Ureter (tissue), 1 donor: ENCODE data around the gene UNKL. TPM values are rescaled to one million over a fixed set of nuclear protein-coding genes. Genes with fewer than 3 reads are reported as not detected.

Experiments
- DNase-seq: peaks from one replicate; pipeline ENCODE4 v3.0.0-alpha.2; 2020; ENCODE audit warnings: low spot score
- total RNA-seq: library from RNA; stranded (reverse); gene quantifications from one replicate; pipeline ENCODE4 v1.2.4, GENCODE V29; 2023
- donor health status: DM: yes; HTN: yes; CAD: no.

UNKL gene
- total RNA-seq, 1 donor from 2014 or later: 16.7 TPM

- no peak for DNase-seq
Observed at GRCh38 chr16:1377406-1378010, 37.0 kb downstream of the UNKL start.

DNA sequence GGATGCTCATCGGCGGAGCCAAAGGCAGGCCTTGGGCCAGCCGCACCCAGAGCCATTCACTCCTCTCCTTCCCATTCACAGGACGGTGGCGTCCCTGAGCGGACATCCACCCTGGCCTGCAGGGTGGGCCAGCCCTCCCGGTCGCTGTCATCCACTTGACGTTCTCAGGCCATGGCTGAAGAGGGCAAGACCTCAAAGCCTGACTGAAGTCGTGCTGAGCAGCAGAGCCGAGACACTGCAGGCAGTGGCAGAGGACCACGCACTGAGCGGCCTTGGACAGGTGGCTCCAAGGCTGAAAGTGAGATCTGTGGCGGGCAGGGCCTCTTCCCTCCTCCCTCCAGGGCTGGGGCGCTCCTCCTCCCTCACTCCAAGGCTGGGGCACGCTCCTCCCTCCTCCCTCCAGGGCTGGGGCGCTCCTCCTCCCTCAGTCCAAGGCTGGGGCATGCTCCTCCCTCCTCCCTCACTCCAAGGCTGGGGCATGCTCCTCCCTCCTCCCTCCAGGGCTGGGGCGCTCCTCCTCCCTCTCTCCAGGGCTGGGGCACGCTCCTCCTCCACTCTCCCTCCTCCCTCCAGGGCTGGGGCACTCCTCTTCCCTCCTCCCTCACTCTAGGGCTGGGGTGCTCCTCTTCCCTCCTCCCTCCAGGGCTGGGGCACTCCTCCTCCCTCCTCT lies 38.6 kb downstream of the UNKL start:
- DNase-seq: no peak

GRCh38 chr16:1375298-1375640 lies 39.2 kb downstream of the UNKL start:
- DNase-seq: no peak

- no peak for DNase-seq
Observed at GRCh38 chr16:1374418-1375297, 39.8 kb downstream of the UNKL start.

- no peak for DNase-seq
Observed at GRCh38 chr16:1372292-1372950, 42.1 kb downstream of the UNKL start.

- DNase-seq: no peak
Observed at GRCh38 chr16:1371054-1371978, 43.2 kb downstream of the UNKL start.

- no peak for DNase-seq
Observed at GRCh38 chr16:1367486-1368174, 46.9 kb downstream of the UNKL start.

- DNase-seq: no peak
Observed at GRCh38 chr16:1366712-1367299, 47.7 kb downstream of the UNKL start.

- DNase-seq: no peak
Observed at GRCh38 chr16:1366060-1366711, 48.3 kb downstream of the UNKL start.

DNA sequence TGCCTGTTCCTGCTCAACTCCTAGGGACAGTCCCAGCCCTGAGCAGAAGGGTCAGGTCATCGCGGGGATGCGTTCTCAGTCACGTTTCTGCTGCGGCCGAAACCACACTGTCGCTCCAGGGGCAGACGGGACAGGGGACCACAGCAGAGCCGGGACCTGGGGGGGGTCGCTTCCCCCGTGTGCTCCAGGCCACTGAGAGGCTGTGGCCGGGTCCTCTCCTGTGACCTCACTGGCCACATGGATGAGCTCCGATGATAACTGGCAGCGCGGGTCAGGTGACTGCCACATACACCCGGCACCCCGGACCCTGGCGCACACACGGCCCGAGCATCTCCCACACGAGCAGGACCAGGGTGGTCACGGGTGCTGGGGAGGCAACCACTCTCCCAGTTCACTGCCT lies 50.0 kb downstream of the UNKL start:
- no peak for DNase-seq

- no peak for DNase-seq
Observed at GRCh38 chr16:1363501-1364041, 50.9 kb downstream of the UNKL start.

- no peak for DNase-seq
Observed at GRCh38 chr16:1362807-1363206, 51.7 kb downstream of the UNKL start.

DNA sequence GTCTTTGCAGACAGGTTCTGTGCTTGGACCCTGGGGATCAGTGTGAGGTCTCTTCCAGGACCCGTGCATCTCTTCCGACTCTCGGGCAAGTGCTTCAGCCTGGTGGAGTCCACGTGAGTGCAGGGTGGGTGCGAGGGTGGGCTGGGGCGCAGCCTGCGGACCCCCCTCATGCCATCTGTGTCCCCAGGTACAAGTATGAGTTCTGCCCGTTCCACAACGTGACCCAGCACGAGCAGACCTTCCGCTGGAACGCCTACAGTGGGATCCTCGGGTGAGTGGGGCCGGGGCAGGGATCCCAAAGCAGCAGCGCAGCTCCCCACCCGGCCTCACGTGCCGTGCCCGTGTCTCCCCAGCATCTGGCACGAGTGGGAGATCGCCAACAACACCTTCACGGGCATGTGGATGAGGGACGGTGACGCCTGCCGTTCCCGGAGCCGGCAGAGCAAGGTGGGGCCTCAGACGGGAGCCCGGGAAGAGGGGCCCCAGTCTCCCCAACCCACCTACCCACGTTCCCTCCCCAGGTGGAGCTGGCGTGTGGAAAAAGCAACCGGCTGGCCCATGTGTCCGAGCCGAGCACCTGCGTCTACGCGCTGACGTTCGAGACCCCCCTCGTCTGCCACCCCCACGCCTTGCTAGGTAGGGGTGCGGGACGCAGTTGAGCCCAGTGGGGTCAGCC lies 52.7 kb downstream of the UNKL start:
- DNase-seq: no peak

DNA sequence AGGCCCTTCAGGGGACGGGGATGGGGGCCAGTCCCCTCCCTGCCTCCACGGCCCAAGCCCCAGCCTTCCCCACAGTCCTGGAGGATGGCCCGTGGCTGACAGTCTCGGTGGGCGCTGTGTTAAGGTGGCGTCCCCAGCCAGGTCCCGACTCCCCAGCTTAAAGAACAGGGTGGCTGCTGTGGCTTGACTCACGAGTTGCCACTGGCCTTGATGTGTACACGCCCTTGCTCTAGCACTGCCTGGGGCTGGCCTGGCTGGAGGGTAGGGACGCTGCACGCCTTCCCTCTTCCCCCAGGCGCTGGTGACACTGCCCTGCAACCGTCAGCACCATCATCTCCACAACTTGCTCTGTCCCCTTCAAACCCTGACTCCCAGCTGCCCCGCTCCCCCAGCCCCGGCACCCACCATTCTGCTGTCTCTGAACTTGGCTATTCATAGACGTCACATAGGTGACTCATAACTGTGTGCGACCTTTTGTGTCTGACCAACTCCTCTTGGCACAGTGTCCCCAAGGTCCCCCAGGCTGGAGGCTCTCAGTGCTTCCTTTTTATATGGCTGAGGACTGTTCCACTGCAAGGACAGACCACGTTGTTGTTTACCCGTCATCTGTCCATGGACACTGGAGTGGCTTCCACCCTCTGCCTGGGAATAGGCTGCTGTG lies 56.5 kb downstream of the UNKL start:
- DNase-seq: no peak

DNA sequence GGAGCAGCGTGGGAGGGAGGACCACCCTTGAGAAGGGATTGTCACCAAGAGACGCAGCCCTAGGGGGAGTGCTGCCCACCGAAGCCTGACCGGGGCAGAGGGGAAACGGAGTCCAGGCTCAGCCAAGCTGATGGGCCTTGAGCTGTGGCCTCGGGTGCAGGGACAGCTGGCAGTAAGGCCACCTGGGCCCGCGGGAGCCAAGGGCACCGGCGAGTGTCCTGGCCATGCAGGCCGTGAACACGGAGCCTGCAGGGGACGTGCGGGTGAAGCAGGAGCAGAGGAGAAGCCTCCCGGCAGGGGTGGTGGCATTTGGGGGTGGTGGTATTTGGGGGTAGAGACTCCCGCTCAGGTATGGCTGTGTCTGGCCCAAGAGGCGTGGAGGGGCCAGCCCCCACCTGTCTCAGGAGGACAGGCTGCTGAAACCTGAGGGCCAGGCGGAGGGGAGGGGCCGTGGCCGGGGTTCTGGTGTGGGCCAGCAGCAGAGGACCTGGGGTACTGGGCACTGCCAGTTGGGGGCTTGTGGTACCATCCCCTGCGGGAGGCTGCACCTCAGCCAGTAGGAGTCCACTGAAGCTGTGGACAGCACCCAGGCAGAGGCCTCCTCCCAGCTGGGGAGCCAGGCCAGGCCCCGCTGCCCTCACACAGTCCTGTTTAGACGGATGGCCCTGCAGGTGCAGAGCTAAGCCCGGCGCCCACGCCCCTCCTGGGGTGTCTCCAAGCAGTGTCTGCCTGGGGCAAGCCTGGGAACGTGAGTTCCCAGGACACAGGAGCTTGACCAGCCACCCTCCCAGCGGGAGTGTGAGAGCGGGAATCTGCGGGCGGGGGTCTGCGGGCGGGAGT lies 58.2 kb downstream of the UNKL start:
- no peak for DNase-seq

DNA sequence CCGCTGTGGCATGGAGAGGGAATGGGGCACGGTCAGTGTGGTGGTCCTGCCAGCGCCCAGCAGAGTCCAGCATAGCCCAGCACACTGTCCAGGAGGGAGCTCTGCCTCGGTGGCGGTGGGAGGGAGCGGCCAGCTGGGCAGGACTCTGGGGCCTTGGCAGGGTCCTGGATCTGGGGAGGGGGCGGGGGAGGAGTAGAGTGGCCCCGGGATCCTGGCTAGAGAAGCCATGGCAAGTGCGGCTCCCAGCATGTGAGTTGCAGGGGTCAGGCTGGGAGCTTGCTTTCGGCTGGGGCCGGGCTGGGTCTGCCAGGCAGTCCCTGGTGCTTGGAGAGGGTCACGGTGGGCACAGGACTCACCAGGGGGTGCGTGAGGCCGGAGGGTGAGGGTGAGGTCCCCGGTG lies 58.9 kb downstream of the UNKL start:
- DNase-seq: no peak

GRCh38 chr16:1354815-1355540 lies 59.5 kb downstream of the UNKL start:
- no peak for DNase-seq
